AG04449 (cell line): ENCODE results near the gene CYTH2.

ENCODE experiments used
- CTCF ChIA-PET: fragments of 350-600 bp; formaldehyde crosslinking; extraction: SDS; loops from one replicate; lab custom pipeline; 2021; ENCODE audit warnings: antibody characterized with exemption; lab: Yijun Ruan, JAX
- POLR2A ChIA-PET: fragments of 400-600, 350-600 bp; formaldehyde crosslinking; extraction: SDS; loops from one replicate; lab custom pipeline; 2020; ENCODE audit warnings: antibody characterized with exemption, inconsistent platforms; lab: Yijun Ruan, JAX
- DNase-seq: peaks from one replicate; pipeline ENCODE4 v3.0.0-alpha.2; 2010; ENCODE audit warnings: low read depth, low spot score
- H3K4me3 ChIP-seq: 2 replicates; pipeline ENCODE4 v1.5.1; 2011; ENCODE audit warnings: low read depth, mild to moderate bottlenecking, control low read depth, low read length
- TF ChIP-seq, protein P1 (sequence below): IDR thresholded peaks from one replicate; pipeline ENCODE4 v1.5.1; 2011; ENCODE audit warnings: mild to moderate bottlenecking, moderate library complexity, low read length, control low read depth, inconsistent platforms; ENCODE audit not compliant: insufficient read depth; ENCODE audit errors: missing control alignments

Gene CYTH2

DNA sequence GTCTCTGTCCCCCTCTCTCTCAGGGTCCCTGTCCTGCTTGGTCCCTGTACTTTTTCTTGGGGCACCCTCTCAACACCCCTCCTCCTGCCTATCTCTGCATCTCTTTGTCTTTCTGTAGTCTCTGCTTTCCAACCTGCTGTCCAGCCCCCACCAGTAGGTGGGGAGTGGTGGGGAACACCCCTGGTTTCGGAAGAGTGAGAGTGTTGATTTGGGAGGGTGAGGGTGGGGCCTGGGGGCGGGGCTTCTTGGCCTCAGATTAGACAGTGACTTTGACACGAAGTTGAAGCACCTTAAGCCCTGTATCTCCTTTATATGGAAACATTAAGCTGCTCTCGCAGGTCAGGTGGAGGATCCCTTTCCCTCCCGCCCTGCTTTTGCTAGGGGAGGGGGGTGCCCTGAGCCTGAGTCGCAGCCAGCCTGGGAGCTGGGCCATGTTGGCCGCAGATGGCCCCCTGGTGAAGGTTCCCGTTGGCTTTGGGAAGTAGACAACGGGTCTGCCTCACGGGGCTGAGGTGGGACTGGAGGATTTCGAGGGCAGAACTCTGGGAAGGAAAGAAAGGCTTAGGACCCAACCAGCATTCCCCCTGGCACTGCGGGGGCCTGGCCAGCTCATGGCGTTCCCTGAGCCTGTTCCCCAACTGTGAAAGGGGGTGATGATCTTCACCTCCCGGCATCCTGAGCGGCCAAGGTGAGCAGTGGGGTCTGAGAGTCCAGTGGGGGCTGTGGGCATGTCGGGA, 13.8 kb upstream of the CYTH2 start, which contains the start of gene KCNJ14:
KCNJ14 (plus strand) TSS at position 404 of the 737 bp plus-strand sequence. CDS start 6,151 bp downstream, outside the sequence.
- ChIA-PET CTCF (interaction anchor here (0.7 to 1.0 kb wide), 2 partner anchors 10 to 133 kb away, joined by 3 read pairs; no protein-coding TSS in a partner anchor), POLR2A (no interaction called here)

DNA sequence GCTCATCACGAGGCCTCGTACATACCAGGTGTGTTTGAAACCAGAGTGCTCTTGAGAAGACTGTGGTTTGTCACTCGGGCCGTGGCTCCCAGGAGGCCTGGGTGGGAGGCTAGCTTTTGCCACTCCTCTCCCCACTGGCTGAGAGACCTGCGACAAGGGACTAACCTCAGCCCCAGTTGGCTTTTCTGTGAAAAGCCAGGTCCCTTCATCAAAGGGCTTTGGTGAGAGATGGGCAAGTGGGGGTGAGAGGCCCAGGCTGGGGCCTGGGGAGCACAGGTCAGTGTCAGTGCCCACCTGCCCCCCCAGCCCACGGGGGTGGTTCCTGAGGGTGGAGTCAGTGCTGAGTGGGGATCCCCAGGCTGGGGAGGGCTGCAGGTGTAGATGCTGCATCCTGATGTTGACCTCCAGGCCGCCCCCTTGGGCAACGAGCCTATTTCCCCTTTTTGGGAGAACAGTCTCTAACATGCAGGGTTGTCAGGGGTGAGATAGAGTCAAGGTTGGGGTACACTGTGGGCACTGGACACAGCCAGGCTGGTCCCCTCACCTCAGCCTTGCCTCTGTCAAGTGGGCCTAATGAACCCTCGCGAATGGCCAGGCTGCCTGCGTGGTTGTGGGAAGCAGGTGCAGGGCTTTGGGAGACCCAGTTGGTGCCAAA, 13.1 kb upstream of the CYTH2 start:
- DNase-seq, result no peak
- ChIA-PET POLR2A (interaction anchor here (0.7 kb wide), 1 partner anchor 64 kb away, joined by 7 read pairs; no protein-coding TSS in a partner anchor), CTCF (interaction anchor here (0.7 to 1.0 kb wide), 2 partner anchors 11 to 133 kb away, joined by 3 read pairs; no protein-coding TSS in a partner anchor)
- TF ChIP-seq, protein P1, sequence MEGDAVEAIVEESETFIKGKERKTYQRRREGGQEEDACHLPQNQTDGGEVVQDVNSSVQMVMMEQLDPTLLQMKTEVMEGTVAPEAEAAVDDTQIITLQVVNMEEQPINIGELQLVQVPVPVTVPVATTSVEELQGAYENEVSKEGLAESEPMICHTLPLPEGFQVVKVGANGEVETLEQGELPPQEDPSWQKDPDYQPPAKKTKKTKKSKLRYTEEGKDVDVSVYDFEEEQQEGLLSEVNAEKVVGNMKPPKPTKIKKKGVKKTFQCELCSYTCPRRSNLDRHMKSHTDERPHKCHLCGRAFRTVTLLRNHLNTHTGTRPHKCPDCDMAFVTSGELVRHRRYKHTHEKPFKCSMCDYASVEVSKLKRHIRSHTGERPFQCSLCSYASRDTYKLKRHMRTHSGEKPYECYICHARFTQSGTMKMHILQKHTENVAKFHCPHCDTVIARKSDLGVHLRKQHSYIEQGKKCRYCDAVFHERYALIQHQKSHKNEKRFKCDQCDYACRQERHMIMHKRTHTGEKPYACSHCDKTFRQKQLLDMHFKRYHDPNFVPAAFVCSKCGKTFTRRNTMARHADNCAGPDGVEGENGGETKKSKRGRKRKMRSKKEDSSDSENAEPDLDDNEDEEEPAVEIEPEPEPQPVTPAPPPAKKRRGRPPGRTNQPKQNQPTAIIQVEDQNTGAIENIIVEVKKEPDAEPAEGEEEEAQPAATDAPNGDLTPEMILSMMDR, result no peak
- no peak overlapping the region for H3K4me3 ChIP-seq

More for the DNA sequence above, 13.8 kb upstream of the CYTH2 start, which contains the start of gene KCNJ14:
- H3K4me3 ChIP-seq, result no peak within 1 kb of the TSS
- DNase-seq, result no peak
- TF ChIP-seq, protein P1, result no peak

DNA sequence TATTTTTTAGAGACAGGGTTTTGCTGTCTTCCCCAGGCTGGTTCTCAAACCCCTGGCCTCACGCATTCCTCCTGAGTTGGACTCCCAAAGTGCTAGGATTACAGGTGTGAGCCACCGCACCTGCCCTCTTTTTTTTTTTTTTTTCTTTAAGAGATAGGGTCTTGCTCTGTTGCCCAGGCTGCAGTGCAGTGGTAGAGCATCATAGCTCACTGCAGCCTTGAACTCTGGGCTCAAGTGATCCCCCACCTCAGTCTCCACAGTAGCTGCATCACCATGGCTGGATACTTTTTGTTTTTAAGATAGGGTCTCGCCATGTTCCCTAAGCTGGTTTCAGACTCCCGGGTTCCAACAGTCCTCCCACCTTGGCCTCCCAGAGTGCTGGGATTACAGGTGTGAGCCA, 12.3 kb upstream of the CYTH2 start:
- POLR2A ChIA-PET, result interaction anchor here (0.7 kb wide), 1 partner anchor 65 kb away, joined by 7 read pairs; no protein-coding TSS in a partner anchor
- CTCF ChIA-PET, result interaction anchor here (1.2 to 1.8 kb wide), 2 partner anchors 11 to 66 kb away, joined by 4 to 6 read pairs; partner anchors contain the start of genes GRWD1 and KDELR1
- TF ChIP-seq, protein P1, result no peak
- H3K4me3 ChIP-seq, result no peak overlapping the region
- DNase-seq, result no peak

DNA sequence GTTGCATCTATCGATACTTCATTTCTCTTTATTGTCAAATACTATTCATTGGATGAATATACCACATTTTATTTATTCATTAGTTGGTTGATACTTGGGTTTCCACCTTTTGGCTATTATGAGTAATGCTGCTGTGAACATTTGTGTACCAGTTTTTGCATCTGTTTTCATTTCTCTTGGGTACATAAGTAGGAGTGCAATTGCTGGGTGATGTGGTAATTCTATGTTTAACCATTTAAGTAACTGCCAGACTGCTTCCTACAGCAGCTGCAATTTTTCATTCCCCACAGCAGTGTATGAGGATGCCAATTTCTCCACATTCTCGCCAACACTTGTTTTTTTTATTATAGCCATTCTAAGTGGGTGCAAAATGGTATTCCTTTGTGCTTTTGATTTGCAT, 11.2 kb upstream of the CYTH2 start:
- H3K4me3 ChIP-seq, result no peak overlapping the region
- no peak for DNase-seq
- CTCF ChIA-PET, result interaction anchor here (0.7 to 1.8 kb wide), 3 partner anchors 9 to 67 kb away, joined by 3 to 6 read pairs (median 3); partner anchors contain the start of gene KDELR1
- POLR2A ChIA-PET, result no interaction called here
- TF ChIP-seq, protein P1, result no peak

DNA sequence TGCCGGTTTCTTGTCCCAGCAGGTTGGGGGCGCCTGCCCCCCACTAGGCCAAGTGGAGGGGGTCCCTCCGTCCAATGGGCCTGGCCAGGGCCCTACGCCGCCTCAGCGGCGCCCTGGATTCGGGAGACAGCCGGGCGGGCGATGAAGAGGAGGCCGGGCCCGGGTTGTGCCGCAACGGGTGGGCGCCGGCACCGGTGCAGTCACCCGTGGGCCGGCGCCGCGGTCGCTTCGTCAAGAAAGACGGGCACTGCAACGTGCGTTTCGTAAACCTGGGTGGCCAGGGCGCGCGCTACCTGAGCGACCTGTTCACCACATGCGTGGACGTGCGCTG, 7.6 kb upstream of the CYTH2 start:
- ChIA-PET POLR2A (no interaction called here), CTCF (interaction anchor here (1.1 to 1.2 kb wide), 2 partner anchors 16 to 70 kb away, joined by 4 to 6 read pairs; partner anchors contain the start of genes GRWD1 and KDELR1)
- TF ChIP-seq, protein P1, result no peak
- DNase-seq, result no peak
- H3K4me3 ChIP-seq, result no peak overlapping the region
